GM19351 (cell line): ENCODE results near the gene ADAMTS2.

Source experiments
- ATAC-seq: cut with Tn5 transposase; IDR thresholded peaks from one replicate; pipeline ENCODE4 v1.9.1; 2021; ENCODE audit warnings: mild to moderate bottlenecking, moderate library complexity; ENCODE audit not compliant: unreplicated experiment

Gene ADAMTS2

DNA sequence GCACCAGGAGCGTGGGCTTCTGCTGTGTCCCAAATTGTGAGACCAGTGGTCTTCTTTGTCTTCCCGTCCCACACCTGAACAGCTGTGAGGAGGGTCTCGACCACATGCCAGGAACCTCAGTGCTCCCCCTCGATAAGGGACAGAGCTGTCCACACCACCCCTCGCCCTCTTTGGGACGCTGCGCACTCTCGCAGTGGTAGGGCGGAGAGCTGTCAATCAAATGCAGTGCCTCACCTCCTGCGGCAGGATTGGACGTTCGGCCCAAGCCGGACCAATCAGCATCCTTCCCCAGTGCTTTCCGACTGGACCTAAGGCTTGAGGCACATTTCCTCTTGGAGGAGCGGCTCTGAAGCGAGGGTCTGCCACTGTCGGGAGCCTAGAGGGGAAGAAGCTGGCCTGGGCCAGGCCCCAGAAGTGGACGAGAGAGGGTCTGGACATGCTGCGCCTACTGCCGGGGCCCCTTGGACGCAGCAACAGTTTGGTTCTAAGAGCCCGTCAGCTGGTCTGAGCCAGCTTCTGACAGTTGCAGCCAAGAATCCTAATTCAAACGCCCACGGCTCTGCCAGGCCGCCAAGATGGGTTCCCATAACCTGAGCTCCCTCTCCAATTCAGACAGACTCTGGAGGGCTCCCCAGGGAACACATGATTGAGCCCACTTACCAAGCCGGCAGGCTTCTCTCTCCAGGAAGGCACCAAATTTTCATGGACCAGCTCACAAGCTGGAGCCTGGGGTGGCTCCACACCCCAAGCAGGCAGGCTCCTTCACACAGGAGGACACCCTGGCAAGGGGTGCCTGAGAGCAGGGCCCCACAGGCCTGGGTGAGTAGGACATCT, 28.1 kb upstream of the ADAMTS2 start:
- ATAC-seq = no peak

DNA sequence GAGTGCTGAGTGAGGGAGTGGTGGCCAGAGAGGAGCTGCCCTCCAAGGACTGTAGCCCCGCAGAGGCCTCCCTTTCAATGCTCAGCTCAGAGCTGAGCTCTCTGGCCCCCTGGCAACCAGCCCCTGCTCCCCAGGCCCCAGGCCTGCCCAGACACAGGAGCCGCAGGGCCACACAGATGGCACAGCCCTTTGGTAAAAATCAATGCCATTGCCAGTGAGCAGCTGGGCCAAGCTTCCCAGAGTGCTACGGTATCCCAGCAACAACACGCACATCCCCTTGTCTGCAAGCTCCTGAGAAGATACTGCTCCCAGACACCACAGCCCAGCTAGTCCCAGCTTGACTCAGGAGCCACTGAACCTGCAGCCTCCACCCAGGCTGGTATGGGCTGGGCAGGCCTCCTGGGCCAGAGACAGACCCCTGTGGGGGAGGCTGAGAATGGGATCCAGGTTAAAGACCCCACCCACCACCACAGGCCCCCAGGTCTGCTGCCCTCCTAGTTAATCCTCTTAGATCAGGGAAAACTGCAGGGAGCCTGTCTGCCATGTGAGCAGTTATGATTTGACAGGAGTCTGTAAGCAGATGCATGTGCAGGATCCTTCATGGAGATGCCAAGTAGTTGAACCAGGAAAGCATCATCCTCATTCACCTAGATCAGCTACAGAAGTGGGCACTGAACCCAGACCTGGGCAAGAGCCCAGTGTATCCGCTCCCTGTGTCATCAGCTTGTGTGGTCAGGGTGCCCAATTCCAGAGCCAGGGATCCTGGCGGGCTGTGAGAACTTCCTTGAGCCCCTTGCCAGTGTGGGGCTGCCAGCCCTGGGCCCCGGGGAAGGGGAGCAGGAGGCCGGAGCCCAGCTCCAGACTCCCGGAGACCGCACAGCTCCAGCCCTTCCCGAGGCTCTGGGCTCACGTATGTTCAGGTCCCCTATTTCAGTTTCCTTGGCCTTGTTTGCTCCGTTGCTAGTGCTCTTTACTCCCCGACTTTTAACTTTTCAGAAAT, 26.7 kb upstream of the ADAMTS2 start:
- no peak for ATAC-seq

DNA sequence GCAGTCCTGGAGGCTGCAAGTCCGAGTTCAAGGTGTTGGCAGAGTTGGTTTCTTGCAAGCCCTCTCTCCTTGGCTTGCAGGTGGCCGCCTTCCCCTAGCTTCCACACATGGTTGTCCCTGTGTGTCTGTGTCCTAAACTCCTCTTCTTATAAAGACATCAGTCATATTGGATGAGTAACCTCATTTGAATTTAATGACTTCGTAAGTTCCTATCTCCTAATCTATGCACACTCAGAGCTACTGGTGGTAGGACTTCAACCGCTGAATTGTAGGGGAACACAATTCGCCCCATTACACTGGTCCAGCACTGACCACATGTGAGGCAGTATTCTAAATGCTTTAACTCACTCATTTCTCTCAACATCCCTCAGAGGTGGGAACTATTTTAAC, 25.9 kb upstream of the ADAMTS2 start:
- no peak for ATAC-seq

DNA sequence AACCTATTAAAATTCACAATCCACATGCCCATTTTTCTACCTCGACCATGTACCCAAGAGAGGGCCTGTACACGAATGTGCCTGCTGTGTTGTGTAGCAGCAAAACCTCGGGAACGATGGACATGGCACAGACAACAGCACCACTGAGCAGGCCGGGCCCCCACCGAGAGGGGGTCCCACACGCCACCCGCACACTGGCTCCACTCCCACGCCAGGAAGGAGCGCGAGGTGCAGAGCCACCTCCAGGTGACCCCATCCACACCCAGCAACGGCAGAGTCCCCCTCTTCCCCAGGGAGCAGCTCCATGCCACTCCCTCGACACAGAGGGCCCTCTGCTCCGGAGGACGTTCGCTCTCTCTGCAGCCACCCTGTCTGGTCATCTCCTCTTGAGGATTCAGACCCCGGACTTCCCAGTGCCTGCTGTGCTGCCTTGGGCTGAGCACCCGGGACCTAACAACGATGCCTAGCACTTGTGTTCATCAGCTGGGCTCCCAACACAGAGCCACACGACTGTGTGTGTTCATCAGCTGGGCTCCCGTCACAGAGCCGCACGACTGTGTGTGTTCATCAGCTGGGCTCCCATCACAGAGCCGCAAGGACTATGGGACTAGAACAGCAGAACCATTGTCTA, 25.3 kb upstream of the ADAMTS2 start:
- no peak for ATAC-seq

DNA sequence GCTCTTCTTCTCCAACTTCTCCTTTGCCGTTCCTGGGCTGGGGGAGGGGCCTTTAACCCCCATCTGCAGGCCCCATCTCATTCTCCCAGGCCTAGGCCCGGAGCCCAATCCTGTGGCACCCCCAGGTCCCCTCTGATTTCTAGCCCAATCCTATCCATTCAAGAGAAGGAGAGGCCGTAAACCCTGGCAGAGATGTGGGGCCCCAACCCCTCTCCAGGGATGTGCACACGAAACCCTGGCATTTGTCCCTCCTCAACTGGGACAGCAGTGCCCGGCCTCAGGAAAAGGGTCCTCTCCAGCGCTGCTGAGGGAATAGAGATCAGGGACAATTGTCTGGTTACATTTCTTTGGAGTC, 24.2 kb upstream of the ADAMTS2 start:
- ATAC-seq = no peak

DNA sequence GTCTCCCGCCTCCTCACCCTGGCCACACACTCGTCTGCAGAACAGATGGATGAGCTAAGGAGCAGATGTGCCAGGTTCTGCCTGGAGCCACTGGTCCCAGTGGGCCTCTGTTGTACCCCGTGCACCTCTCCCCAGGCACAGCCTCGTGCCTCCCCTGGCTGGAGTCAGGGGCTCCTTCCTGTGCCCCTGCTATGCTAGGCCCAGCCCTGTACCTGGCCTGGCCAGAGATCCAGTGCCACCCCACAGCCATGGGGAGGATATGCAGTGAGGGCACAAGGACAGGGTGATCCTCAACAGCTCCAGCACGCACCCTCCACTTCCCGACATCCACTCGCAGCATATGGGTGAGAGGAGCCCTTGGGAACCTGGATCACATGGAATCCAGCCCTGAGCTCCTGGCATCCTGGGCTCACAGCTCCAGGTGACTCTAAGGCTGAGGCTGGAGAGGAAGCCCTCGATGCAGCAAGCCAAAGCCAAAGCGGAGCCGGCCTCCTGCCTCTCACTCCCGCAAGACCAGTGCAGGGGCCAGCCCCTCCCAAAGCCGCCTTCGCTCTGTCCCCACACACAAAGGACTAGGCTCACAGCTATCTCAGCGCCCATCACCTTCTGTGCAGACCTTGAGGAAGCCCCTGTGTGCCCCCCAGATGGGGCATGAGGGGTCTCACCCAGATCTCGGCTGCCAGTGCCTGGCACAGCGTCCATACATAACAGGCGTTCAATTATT, 23.7 kb upstream of the ADAMTS2 start:
- no peak for ATAC-seq

DNA sequence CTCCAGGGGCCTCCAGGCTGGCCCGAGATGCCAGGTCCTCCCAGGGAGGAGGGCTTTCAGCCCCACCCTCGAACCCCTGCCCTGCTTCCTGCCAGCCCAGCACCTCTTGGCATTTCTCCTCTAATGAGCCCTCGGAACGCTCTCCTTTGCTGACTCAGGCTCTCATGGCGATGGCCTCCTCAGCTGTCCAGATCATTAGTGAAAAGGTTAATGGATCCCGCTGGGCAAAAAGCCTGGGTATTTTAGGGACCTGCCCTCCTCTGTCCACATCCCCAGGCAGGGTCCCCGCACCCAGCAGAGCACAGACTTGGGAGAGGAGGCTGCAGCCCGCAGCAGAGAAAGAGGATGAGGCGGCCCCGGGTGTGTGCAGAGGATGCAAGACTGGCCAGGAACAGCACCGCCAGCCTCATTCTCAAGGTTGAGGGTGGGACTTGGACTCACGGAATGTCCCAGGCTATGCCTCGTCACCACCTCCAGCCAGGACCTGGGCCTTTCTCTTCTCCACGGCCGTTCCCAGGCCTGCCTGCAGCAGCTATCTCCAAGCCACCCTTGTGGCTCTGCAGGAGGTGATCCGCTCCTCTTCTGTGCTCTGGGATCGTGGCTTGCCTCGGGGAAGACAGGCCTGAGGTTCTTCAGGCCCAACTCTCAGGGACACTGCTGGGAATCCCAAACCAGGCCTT, 23.0 kb upstream of the ADAMTS2 start:
- ATAC-seq = no peak

DNA sequence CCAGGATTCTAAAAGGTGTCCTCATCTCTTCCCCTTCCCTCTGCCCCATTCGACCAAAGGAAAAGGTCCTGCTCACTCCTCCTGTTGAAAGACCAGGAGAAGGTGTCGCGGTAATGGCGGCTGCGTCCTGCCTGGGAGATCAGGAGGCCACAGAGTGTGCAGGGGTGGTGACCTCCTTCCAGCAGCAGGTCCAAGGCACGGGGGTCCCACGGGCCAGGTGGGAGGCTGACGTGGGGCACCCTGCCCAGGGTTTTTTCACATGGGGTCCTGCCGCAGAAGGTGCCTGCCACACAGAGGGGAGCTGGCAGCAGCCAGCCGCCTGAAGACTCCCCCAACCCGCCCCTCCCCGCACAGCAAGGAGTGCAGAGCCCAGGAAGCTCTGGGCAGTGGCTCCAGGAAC, 22.2 kb upstream of the ADAMTS2 start:
- no peak for ATAC-seq

DNA sequence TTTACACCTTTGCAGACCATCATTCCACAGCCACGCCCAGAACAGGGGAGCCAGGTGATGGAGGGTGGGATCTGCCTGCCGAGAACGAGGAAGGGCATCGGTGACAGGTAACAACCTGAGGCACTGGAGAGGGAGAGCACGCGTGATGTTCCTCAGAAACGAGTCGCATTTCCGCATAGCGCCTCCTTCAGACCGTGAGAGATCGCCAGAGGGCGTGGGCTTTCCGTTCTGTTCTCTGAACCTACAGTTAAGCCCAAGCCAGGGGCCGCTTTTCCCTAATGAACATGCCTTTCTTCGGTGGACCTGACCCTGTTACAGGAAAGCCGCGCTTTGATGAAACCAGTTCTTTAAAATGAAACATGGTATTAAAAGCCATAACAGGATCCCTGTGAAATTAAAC, 17.1 kb upstream of the ADAMTS2 start:
- ATAC-seq = no peak

DNA sequence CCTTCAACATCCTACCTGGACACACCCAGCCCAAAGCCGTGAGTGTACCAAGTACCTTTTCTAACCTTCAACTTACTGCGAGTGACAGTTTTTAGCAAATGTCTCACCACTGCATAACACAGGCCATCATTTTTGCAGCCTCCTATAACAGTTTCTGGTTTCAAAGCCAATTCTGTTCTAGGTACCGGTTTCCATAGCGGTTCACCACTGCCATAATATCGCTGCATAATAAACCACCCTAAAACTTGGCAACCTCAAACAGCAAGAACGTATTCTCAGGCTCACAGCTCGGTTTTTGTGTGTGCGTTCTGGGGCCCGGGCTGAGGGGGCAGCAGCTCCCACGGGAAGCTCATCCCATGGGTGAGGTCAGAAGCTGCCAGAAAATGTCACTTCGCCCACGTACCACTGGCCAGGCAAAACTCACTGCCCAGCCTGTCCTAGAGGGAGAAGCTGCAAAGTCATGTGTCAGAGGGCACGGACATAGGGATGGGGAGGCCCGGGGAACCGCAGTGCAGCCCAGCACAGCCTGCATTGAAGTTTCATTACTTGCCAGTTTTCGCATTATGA, 15.9 kb upstream of the ADAMTS2 start:
- no peak for ATAC-seq

DNA sequence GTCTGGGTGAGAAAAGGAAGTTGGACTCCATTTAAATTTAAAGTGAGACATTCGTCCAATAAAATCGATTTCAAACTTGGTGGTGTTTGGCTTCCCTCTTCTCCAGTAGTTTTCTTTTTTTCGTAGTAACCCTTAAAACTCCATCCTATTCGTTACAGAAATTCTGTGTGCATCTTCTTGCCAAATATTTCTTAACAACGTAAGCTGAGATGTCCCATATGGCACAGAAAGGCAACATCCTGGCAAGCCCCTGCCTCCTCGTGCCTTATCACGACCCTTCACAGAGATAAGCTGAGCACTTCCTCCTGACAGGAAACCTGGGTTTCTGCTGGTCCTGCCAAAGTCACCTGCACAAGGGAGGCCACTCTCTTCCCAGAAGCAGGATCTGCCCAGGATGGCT, 11.8 kb upstream of the ADAMTS2 start:
- no peak for ATAC-seq

DNA sequence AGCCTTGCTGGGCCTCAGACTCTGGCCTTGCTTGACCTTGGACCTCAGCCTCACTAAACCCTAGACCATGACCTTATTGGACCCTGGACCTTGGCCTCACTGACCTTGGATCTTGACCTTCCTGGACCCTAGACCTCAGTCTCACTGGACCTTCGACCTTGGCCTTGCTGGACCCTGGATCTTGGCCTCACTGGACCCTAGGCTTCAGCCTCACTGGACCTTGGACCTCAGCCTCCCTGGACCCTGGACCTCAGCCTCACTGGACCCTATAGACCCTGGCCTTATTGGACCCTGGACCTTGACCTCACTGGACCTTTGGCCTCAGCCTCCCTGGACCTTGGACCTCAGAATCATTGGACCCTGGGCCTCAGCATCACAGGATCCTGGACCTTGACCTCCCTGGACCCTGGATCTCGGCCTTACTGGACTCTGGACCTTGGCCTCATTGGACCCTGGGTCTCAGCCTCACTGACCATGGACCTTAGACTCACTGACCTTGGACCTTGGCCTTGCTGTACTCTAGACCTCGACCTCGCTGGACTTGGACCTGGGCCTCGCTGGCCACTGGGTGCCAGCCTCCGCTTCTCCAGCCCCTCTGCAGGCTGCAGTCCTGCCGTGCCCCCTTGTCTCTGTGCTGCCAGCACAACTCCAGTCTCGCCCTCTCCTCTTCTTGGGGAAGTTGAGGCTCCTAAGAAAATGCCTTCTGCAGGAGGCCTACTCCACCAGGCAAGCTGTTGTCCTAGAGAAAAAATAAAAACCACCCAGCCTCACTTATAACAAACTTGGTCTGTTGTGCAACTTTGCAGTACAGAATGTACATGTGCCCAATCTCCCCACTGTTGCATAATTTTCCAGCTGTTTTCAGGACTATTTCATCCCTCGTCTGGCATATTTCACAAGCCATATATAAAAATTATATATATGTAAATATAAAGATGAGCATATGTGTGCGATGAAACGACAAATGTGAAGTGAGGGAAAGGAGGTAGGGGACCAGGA, 11.0 kb upstream of the ADAMTS2 start:
- no peak for ATAC-seq

DNA sequence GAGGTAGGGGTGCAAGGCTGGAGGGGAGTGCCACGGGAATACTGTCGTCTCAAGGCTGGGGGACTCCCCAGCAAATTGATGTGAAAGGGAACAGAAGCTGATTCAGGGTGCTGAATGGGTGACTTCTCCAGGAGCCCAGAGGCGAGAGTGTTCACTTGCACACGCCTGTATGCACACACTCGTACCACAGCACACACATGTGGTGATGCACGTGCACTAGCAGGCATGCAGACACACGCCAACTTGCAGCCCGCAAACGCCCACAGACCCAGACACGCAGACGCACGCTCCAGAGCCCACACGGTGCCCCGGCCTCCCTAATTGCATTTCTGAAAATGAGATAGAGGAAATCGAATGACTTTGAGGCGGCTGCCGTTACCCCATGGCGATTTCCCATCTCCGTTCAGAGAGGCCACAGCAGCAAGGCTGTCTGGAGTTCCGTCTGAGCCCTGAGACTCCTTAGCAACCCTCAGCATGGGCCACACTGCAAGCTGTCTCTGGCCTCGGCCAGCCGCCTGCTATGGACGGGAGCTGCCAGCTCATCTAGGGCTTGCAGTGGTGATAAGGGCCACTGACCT, 9.1 kb upstream of the ADAMTS2 start:
- no peak for ATAC-seq

DNA sequence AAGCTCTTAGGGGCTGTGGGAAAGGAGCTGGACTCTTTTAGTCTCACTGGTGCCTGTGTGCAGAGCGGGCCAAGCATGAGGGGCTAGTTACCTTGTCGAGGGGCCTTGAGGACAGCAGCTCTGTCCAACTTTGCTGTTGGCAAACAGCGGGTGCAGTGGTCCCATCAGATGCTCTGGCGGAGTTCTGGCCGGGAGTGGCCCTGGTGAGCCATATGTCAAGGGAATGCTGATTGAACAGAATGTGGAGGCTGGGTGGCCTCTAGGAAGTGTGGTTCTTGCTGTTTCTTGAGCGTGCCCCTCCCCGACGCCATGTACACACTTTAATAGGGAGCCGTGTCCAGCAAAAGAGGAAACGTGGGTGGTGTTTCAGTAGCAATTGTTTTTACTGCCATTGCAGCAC, 3.6 kb upstream of the ADAMTS2 start:
- ATAC-seq = no peak

DNA sequence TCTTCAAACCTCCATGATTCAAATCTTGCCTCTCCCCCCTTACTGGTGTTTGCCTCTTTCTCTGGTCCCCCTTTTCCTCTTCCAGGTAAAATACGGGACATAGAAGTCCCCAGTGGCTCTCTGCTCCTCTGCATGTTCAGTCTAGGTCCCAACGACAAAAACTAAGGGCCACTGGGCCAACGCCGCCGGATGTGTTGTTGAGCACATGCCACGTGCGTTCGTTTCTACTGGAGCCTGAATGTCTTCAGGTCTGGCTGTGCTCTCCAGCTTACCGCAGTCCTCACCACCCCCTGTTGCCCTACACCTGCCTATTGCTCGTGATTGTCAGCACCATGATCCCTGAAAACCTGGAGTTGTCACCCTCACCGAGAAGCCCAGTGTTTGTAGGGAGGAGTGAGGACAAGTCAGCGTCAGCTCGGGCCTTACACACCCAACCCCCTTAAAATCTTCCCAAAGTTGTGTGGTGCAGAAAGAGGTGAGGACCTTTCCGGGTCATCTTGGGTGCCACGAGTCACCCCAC, 2.8 kb upstream of the ADAMTS2 start:
- no peak for ATAC-seq

DNA sequence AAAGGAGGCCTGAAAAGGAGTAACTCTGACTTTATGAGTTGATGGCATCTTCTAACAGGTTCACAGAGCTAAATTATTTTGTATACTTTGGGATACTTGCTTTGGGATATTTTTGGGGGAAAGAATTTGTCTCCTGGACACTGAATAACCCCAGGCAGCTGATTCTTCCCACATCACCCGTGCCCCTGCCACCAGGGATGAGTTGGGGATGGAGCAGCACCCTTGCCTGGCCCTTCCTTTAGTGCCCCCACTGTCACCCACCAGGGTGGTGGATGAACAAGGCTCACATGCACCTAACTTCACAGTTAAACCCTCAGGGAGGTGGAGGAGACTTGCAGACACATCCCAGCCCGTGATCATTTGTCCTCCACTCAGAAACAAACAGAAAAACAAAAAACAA, 2.3 kb upstream of the ADAMTS2 start:
- no peak for ATAC-seq

DNA sequence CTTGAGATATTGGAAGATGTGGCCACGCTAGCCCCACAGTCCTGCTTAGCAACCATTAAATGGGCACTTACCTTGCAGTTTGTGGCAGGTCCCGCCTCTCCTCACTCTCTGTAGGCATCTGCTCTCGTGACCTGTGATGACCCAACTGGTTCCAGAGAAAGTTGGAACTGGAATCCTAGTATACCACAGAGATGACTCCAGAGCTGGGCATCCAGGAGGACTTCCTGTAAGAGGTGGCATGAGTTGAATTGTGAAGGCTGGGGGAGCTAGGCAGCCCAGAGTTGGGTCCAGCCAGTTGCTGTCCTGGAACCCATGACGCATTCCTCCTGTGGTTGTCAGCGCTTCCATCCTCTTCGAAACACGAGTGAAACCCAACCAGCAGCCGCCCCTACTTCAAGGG, 1.6 kb upstream of the ADAMTS2 start:
- ATAC-seq = no peak

DNA sequence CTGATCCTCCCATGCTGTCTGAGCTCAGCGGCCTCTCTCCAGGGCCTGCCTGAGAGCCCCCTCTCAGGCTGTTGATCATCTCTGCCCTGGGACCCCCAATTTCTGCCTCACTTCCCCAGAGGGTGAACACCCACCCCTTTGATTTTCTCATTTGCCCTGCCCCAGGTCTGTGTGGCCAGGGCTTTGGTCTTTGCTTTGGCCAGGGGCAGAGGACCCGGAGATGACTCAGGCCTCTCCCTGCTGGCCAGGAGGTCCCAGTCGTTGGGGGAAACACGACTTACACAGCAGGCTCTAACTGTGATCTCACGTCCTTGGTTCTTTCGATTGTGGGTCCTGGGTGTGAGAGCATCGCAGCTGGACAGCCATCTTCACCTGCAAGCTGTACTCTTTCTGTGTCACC, 1.1 kb upstream of the ADAMTS2 start:
- ATAC-seq = no peak

DNA sequence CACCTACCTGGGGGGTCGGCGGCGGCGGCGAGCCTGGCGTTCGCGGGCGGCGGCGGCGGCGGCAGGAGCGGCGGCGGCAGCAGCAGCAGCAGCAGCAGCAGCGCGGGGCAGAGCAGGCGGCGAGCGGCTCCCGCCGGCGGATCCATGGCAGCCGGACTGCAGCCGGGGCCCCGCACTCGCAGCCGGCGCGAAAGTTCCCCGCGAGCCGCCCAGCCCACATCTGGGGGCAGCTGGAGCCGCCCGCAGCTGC, 153 bp downstream of the ADAMTS2 start:
- no peak for ATAC-seq
